GM12878 (cell line): Measurements from ENCODE around the gene CCDC24. TPM values are rescaled to one million over a fixed set of nuclear protein-coding genes. Genes with fewer than 3 reads are reported as not detected.

Experiments
- ATAC-seq: fragments of 200-7000 bp; cut with Tn5 transposase; 3 replicates; pipeline ENCODE4 v1.9.1; 2020; ENCODE audit warnings: mild to moderate bottlenecking, moderate library complexity
- BruUV-seq: library from RNA; stranded (reverse); fragments of 400-500 nt; replicated peaks from 2 replicates; lab custom pipeline; 2021; lab: Mats Ljungman, UMichigan
- CTCF ChIA-PET: fragments of 300-600 bp; sonication (Branson Sonifier 250); formaldehyde crosslinking; extraction: SDS; loops from one replicate; lab custom pipeline; 2021; ENCODE audit warnings: inconsistent platforms; lab: Yijun Ruan, JAX
- POLR2A ChIA-PET: fragments of 350-600 bp; formaldehyde crosslinking; extraction: SDS; loops from one replicate; lab custom pipeline; 2021; ENCODE audit warnings: inconsistent platforms; lab: Charles Lee
- RAD21 ChIA-PET: fragments of 300-600 bp; sonication (Branson Sonifier 250); formaldehyde crosslinking; loops from one replicate; lab custom pipeline; 2023; ENCODE audit warnings: antibody characterized with exemption; ENCODE audit not compliant: unreplicated experiment; lab: Charles Lee
- SMC1A ChIA-PET: fragments of 300-600 bp; sonication (Branson Sonifier 250); formaldehyde crosslinking; loops from one replicate; lab custom pipeline; 2023; ENCODE audit not compliant: unreplicated experiment, uncharacterized antibody; lab: Charles Lee
- DNase-seq: peaks from one replicate; pipeline ENCODE4 v3.0.0-alpha.2; 2011; ENCODE audit warnings: low read depth, low spot score
- FAIRE-seq: peaks from 3 replicates; lab custom pipeline; 2011; peaks lifted over from hg19 to GRCh38; lab: Jason Lieb, UNC
- H2AFZ ChIP-seq: 2 replicates; pipeline ENCODE4 v1.6.0; 2011; ENCODE audit warnings: low read depth, low read length, control low read depth; ENCODE audit not compliant: control insufficient read depth
- H3K27ac ChIP-seq: 2 replicates; pipeline ENCODE4 v1.5.1; 2011; ENCODE audit warnings: control low read depth; ENCODE audit not compliant: control insufficient read depth, insufficient read depth
- H3K27me3 ChIP-seq, 2 experiments: replicated peaks in 1 of 2; 2 replicates each; pipeline versions ENCODE4 v1.6.0 to v1.6.1; 2011; ENCODE audit warnings: low read length in 1 of 2; ENCODE audit not compliant: control insufficient read depth in 2 of 2, insufficient read depth in 2 of 2
- H3K36me3 ChIP-seq, 2 experiments: 2 replicates each; pipeline ENCODE4 v1.5.1; 2011; ENCODE audit warnings: low read length in 1 of 2; ENCODE audit not compliant: control insufficient read depth in 2 of 2, insufficient read depth in 2 of 2
- H3K4me1 ChIP-seq: 2 replicates; pipeline ENCODE4 v1.6.1; 2011; ENCODE audit warnings: mild to moderate bottlenecking, low read length, moderate library complexity, mixed read lengths; ENCODE audit not compliant: control insufficient read depth, insufficient read depth
- H3K4me2 ChIP-seq: 2 replicates; pipeline ENCODE4 v1.6.0; 2011; ENCODE audit warnings: control low read depth; ENCODE audit not compliant: control insufficient read depth, insufficient read depth
- H3K4me3 ChIP-seq: fragments of 200-600 bp; sonication (generic); 2 replicates; pipeline ENCODE4 v1.5.1; 2016
- H3K79me2 ChIP-seq: 2 replicates; pipeline ENCODE4 v1.6.0; 2011; ENCODE audit warnings: low read length; ENCODE audit not compliant: control insufficient read depth, insufficient read depth
- H3K9ac ChIP-seq: 2 replicates; pipeline ENCODE4 v1.8.0; 2011; ENCODE audit warnings: low read length, control low read depth, mixed read lengths; ENCODE audit not compliant: control insufficient read depth, insufficient read depth
- H3K9me3 ChIP-seq: replicated peaks from 3 replicates; pipeline ENCODE4 v1.5.1; 2011; ENCODE audit warnings: mild to moderate bottlenecking, low read length; ENCODE audit not compliant: control insufficient read depth, insufficient read depth
- H4K20me1 ChIP-seq: 2 replicates; pipeline ENCODE4 v1.6.0; 2011; ENCODE audit not compliant: control insufficient read depth, insufficient read depth
- ATF7 ChIP-seq: fragments of 450-650 bp; IDR thresholded peaks from 2 replicates; pipeline ENCODE4 v1.6.1; 2016; ENCODE audit warnings: low read depth, mild to moderate bottlenecking
- BRCA1 ChIP-seq: IDR thresholded peaks from 2 replicates; pipeline ENCODE4 v1.6.1; 2011; ENCODE audit warnings: low read depth, low read length, improper control_type of control experiment
- CHD2 ChIP-seq: IDR thresholded peaks from 2 replicates; pipeline ENCODE4 v1.6.1; 2011; ENCODE audit warnings: low read depth, low read length, improper control_type of control experiment, borderline replicate concordance
- CREM ChIP-seq: IDR thresholded peaks from 2 replicates; pipeline ENCODE4 v1.6.1; 2014; ENCODE audit warnings: antibody characterized with exemption, low read depth
- EP300 ChIP-seq, 2 experiments: fragments of 150-350 bp in 1 of 2; IDR thresholded peaks; 2 replicates each; pipeline ENCODE4 v1.6.1; 2011 to 2012; ENCODE audit warnings: low read depth in 2 of 2, low read length in 2 of 2, borderline replicate concordance in 1 of 2, improper control_type of control experiment in 1 of 2, inconsistent platforms in 1 of 2; ENCODE audit not compliant: control insufficient read depth in 1 of 2
- KLF5 ChIP-seq: fragments of 450-650 bp; IDR thresholded peaks from 2 replicates; pipeline ENCODE4 v1.6.1; 2014; ENCODE audit warnings: mild to moderate bottlenecking; ENCODE audit not compliant: partially characterized antibody
- NFIC ChIP-seq: IDR thresholded peaks from 2 replicates; pipeline ENCODE4 v1.6.1; 2012; ENCODE audit warnings: low read depth, mild to moderate bottlenecking, inconsistent platforms, low read length, moderate library complexity
- NRF1 ChIP-seq: conservative IDR thresholded peaks from 2 replicates; pipeline ENCODE4 v1.6.1; 2011; ENCODE audit warnings: mild to moderate bottlenecking, low read depth, low read length, improper control_type of control experiment
- SP1 ChIP-seq: IDR thresholded peaks from one replicate; pipeline ENCODE4 v1.6.1; 2011; ENCODE audit warnings: low read depth, low read length
- SREBF2 ChIP-seq: IDR thresholded peaks from 2 replicates; pipeline ENCODE4 v1.6.1; 2012; ENCODE audit warnings: mild to moderate bottlenecking, low read length
- ZNF207 ChIP-seq: fragments of 450-650 bp; IDR thresholded peaks from 2 replicates; pipeline ENCODE4 v1.6.1; 2014; ENCODE audit warnings: antibody characterized with exemption, mild to moderate bottlenecking, borderline replicate concordance
- ZNF687 ChIP-seq: fragments of 450-650 bp; IDR thresholded peaks from 2 replicates; pipeline ENCODE4 v1.6.1; 2017; ENCODE audit warnings: mild to moderate bottlenecking, moderate library complexity
- WGBS: methylation state at CpG from one replicate; pipeline ENCODE4 v1.1.6; 2016; ENCODE audit warnings: low lambda C conversion rate; ENCODE audit not compliant: insufficient replicate concordance, insufficient coverage; ENCODE audit errors: missing lambda C conversion rate; 5-methylcytosine and 5-hydroxymethylcytosine counted together
- in situ Hi-C: fragments of 300-500 bp; cut with MboI; formaldehyde crosslinking; loops from 9 replicates; pipeline ENCODE4 v1.14.3; 2018; ENCODE audit warnings: mixed read lengths
- intact Hi-C: fragments of 100-400 bp; cut with micrococcal nuclease; formaldehyde crosslinking; loops from one replicate; pipeline ENCODE4 v1.14.2; 2022; ENCODE audit not compliant: unreplicated experiment
- polyA plus RNA-seq, 11 experiments: library from polyadenylated mRNA; depleted of rRNA in 4 of 11; unstranded in 6 of 11; stranded (reverse) in 5 of 11; fragments of >200 nt; fragmentation: Nextera tagmentation in 4 of 11; fragmentation: Illumina TruSeq in 1 of 11; extraction: Ambion mirVana in 4 of 11; extraction: Trizol in 1 of 11; gene quantifications; 1 replicate in 1 of 11; 2 replicates in 10 of 11; pipeline versions ENCODE4 v1.2.1 to v1.2.3, GENCODE V29; 2011 to 2016; ENCODE audit warnings: inconsistent platforms in 2 of 11, missing spikeins in 2 of 11, low read depth in 1 of 11
- total RNA-seq, 4 experiments: library from RNA; depleted of rRNA in 3 of 4; stranded (reverse); fragments of >200 nt in 3 of 4; fragmentation: Illumina TruSeq in 1 of 4; extraction: Trizol in 1 of 4; gene quantifications; 2 replicates each; pipeline versions ENCODE4 v1.2.1 to v1.2.3, GENCODE V29; 2013 to 2021
- TF ChIP-seq, protein P1 (sequence below): IDR thresholded peaks from 2 replicates; pipeline ENCODE4 v1.6.1; 2012; ENCODE audit warnings: low read length, inconsistent platforms

The CCDC24 gene
- total and polyA plus RNA-seq, 10 of the 15 experiments (the other 5 are each of a cell fraction or from before 2014, with no cell fraction given): 0.18 to 3.1 (median 1.6) TPM; not detected in 1

DNA sequence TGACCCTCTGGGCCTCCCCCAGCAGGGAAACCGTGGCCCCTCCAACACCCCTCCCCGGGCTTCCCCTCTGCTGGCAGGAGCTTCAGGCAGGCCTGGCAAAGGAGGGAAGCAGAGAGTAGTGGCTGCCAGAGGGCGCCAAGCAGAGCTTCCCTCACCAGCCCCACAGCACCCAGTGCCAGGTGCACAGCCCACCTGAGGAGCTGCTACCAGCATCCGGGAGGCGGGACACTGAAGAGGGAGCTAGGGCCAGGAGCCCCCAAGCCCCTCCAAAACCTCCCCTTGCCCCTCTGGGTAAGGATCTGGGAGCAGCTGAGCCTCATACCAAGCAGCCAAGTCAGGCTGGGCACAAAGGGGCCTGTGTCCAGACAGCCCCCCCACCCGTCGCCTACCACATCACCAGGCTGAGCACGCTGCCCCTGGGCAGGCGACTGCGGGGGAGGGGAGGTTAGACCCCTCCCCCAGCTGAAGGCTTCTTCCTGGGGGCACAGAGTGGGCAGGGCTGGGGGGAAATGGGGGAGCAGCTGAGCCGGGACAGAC is 19.6 kb downstream of the CCDC24 start:
- intact Hi-C loops: no loop called here
- FAIRE-seq: no peak
- ChIA-PET POLR2A (no interaction called here), RAD21 (no interaction called here), CTCF (interaction anchor here (1.0 to 1.6 kb wide), 3 partner anchors 17 to 37 kb away, joined by 3 to 16 read pairs (median 5); no protein-coding TSS in a partner anchor), SMC1A (no interaction called here)
- WGBS: 53% methylated on average over 11 of the region's 11 CpGs
- H3K9ac ChIP-seq: no peak overlapping the region
- no peaks in the 10 kb centered on the region; a peak in 1 of 4 replicates for H3K27me3 ChIP-seq
- BruUV-seq: no TSS peak
- no peak for DNase-seq
- no peak overlapping the region for H2AFZ ChIP-seq
- no peaks in the 10 kb centered on the region for H3K79me2 ChIP-seq
- no peaks in the 10 kb centered on the region for H3K4me1 ChIP-seq
- TF ChIP-seq NRF1: no peak
- TF ChIP-seq, protein P1, sequence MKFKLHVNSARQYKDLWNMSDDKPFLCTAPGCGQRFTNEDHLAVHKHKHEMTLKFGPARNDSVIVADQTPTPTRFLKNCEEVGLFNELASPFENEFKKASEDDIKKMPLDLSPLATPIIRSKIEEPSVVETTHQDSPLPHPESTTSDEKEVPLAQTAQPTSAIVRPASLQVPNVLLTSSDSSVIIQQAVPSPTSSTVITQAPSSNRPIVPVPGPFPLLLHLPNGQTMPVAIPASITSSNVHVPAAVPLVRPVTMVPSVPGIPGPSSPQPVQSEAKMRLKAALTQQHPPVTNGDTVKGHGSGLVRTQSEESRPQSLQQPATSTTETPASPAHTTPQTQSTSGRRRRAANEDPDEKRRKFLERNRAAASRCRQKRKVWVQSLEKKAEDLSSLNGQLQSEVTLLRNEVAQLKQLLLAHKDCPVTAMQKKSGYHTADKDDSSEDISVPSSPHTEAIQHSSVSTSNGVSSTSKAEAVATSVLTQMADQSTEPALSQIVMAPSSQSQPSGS: no peak
- no peak for TF ChIP-seq BRCA1
- no peak for TF ChIP-seq SP1
- no peaks in the 10 kb centered on the region for H3K36me3 ChIP-seq
- no peaks in the 10 kb centered on the region for H3K9me3 ChIP-seq
- H3K4me2 ChIP-seq: no peak overlapping the region
- H3K4me3 ChIP-seq: no peak overlapping the region
- no peaks in the 10 kb centered on the region for H4K20me1 ChIP-seq
- in situ Hi-C loops: no loop called here
- ATAC-seq: no peak
- no peak overlapping the region for H3K27ac ChIP-seq

GRCh38 chr1:44012404-44012803 is 21.0 kb downstream of the CCDC24 start:
- FAIRE-seq: no peak
- Histone ChIP-seq H4K20me1 (no peaks in the 10 kb centered on the region), H2AFZ (no peak overlapping the region), H3K79me2 (no peaks in the 10 kb centered on the region), H3K4me3 (no peak overlapping the region), H3K9me3 (no peaks in the 10 kb centered on the region), H3K4me1 (no peaks in the 10 kb centered on the region), H3K27me3 (no peaks in the 10 kb centered on the region; a peak in 1 of 4 replicates), H3K4me2 (no peak overlapping the region), H3K36me3 (no peaks in the 10 kb centered on the region), H3K9ac (no peak overlapping the region), H3K27ac (no peak overlapping the region)
- ChIA-PET CTCF (no interaction called here), RAD21 (interaction anchor here (1.9 kb wide), 1 partner anchor 24 kb away, joined by 5 read pairs; no protein-coding TSS in a partner anchor), SMC1A (interaction anchor here (0.6 kb wide), 1 partner anchor 24 kb away, joined by 3 read pairs; no protein-coding TSS in a partner anchor), POLR2A (no interaction called here)
- intact Hi-C loops (no loop called here), in situ Hi-C loops (no loop called here)
- no peak for DNase-seq
- ATAC-seq: no peak
- WGBS: 63% methylated on average over 2 of the region's 2 CpGs
- no TSS peak for BruUV-seq
- TF ChIP-seq ZNF687 (no peak), ZNF207 (no peak), NFIC (no peak), BRCA1 (no peak), CHD2 (no peak), KLF5 (no peak), ATF7 (no peak), EP300 (IDR thresholded peaks at IDR 0.05; ENCODE audit: borderline replicate concordance in 1 of 2, control insufficient read depth in 1 of 2, low read depth in 2 of 2, low read length in 2 of 2) (no peak), SREBF2 (no peak), CREM (no peak)
